ENCODE results near the gene PAK1. TPM values are rescaled to one million over a fixed set of nuclear protein-coding genes. Genes with fewer than 3 reads are reported as not detected.

Gene PAK1
- total RNA-seq, 6 donors from 2014 or later, result 14.9 to 49.2 (median 30.1) TPM

DNA sequence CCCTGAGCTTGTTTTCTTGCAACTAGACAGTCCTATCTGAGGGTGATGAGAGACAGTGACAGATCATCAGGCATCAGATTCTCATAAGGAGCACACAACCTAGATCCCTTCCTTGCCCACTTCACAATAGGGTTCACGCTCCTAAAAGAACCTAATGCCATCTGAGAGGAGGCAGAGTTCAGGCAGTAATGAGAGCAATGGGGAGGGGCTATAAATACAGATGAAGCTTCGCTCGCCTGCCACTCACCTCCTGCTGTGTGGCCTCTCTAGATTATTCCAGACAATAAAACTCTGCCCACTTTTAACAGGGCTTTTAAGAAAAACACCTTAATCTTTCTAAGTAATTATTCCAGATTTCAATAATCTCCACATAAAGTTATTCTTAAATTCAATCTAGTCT, 43.9 kb upstream of the PAK1 start:
- TF ChIP-seq POLR2AphosphoS5 (IDR thresholded peaks at IDR 0.05), result no peak
- TF ChIP-seq, protein P1, sequence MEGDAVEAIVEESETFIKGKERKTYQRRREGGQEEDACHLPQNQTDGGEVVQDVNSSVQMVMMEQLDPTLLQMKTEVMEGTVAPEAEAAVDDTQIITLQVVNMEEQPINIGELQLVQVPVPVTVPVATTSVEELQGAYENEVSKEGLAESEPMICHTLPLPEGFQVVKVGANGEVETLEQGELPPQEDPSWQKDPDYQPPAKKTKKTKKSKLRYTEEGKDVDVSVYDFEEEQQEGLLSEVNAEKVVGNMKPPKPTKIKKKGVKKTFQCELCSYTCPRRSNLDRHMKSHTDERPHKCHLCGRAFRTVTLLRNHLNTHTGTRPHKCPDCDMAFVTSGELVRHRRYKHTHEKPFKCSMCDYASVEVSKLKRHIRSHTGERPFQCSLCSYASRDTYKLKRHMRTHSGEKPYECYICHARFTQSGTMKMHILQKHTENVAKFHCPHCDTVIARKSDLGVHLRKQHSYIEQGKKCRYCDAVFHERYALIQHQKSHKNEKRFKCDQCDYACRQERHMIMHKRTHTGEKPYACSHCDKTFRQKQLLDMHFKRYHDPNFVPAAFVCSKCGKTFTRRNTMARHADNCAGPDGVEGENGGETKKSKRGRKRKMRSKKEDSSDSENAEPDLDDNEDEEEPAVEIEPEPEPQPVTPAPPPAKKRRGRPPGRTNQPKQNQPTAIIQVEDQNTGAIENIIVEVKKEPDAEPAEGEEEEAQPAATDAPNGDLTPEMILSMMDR (IDR thresholded peaks at IDR 0.05), result no peak
- no peak for TF ChIP-seq POLR2A (IDR thresholded peaks at IDR 0.05)
- TF ChIP-seq EP300 (IDR thresholded peaks at IDR 0.05), result no peak
- 89 to 94% methylated on average over 3 of the region's 3 CpGs for WGBS, 2 donors

DNA sequence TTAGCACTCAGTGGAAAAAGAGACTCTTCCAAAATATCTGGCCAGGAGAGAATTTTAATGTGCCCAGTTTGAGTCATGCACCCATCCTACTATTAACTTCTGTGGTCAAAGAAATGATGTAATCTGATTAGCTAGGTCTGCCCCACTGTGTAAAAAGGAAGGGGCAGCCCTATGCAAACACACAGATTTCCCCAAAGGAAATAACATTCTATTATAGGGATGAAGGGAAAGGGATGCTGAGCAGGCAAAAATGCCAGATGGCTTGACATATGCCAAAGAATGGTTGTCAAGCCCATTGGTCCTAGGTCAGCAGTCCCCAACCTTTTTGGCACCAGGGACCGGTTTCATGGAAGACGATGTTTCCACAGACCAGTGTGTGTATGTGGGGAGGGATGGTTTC, 43.3 kb upstream of the PAK1 start:
- no peaks in the 10 kb centered on the region for H3K27me3 ChIP-seq
- no peaks in the 10 kb centered on the region for H3K4me1 ChIP-seq
- ATAC-seq (ENCODE audit: low FRiP score in 2 of 2), result no peak
- TF ChIP-seq EP300 (IDR thresholded peaks at IDR 0.05), result no peak
- TF ChIP-seq, protein P1 (IDR thresholded peaks at IDR 0.05), result no peak
- TF ChIP-seq POLR2A (IDR thresholded peaks at IDR 0.05), result no peak
- TF ChIP-seq POLR2AphosphoS5 (IDR thresholded peaks at IDR 0.05), result no peak
- no peaks in the 10 kb centered on the region for H3K9me3 ChIP-seq
- H3K27ac ChIP-seq, result no peak overlapping the region
- H3K36me3 ChIP-seq, result no peaks in the 10 kb centered on the region
- H3K4me3 ChIP-seq, result no peak overlapping the region
- no peak for DNase-seq
- WGBS, 2 donors, result 94 to 95% methylated on average over 2 of the region's 2 CpGs

More for the DNA sequence above, 43.9 kb upstream of the PAK1 start:
- H3K4me3 ChIP-seq, result no peak overlapping the region
- no peaks in the 10 kb centered on the region for H3K9me3 ChIP-seq
- H3K27ac ChIP-seq, result no peak overlapping the region
- H3K27me3 ChIP-seq, result no peaks in the 10 kb centered on the region
- no peaks in the 10 kb centered on the region for H3K36me3 ChIP-seq
- no peaks in the 10 kb centered on the region for H3K4me1 ChIP-seq
- DNase-seq, result no peak
- ATAC-seq (ENCODE audit: low FRiP score in 2 of 2), result no peak

DNA sequence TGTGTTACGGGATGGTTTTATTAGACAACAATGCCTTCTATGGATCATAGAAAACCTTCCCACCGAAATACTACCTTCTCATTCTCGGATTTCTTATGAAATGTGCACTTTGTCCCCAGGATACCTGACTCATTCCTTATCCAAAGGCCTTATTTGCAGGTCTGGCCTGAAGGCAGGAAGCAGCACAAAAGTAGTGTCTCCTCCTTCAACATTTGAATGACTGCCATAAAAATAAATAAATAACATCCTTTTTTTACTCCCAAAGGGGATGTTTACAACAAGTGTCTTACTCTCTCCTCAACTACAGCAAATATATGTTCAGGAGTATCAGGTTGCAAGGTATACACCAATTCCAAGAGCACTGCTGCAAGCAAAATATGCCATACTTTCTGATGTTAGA, 41.6 kb upstream of the PAK1 start:
- Histone ChIP-seq H3K36me3 (no peaks in the 10 kb centered on the region), H3K27me3 (no peaks in the 10 kb centered on the region), H3K4me1 (no peaks in the 10 kb centered on the region), H3K4me3 (no peak overlapping the region), H3K27ac (no peak overlapping the region), H3K9me3 (no peaks in the 10 kb centered on the region)
- 77 to 82% methylated on average over 3 of the region's 3 CpGs for WGBS, 2 donors
- no peak for ATAC-seq (ENCODE audit: low FRiP score in 2 of 2)
- TF ChIP-seq, protein P1 (IDR thresholded peaks at IDR 0.05), result no peak
- no peak for TF ChIP-seq POLR2A (IDR thresholded peaks at IDR 0.05)
- no peak for TF ChIP-seq EP300 (IDR thresholded peaks at IDR 0.05)
- no peak for TF ChIP-seq POLR2AphosphoS5 (IDR thresholded peaks at IDR 0.05)
- no peak for DNase-seq

DNA sequence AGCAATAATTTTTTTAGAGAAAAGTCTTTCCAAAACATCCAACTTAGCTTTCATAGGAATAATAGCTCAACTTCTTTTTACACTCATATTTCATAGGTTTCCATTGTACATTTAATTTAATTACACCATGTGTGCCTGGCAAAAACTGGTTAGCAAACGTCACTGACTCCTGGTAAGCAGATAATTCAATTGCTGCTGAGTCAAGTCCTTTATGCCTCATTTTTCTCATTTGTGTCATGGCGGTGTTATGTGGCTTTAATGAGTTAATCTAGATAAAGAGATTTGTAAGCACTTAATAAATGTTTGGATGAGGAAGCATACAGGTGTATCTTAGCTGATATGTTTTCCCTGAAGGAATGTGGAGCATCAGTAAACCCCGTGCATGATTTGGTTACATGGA, 41.2 kb upstream of the PAK1 start:
- Histone ChIP-seq H3K36me3 (no peaks in the 10 kb centered on the region), H3K27ac (no peak overlapping the region), H3K4me1 (no peaks in the 10 kb centered on the region), H3K9me3 (no peaks in the 10 kb centered on the region), H3K4me3 (no peak overlapping the region), H3K27me3 (no peaks in the 10 kb centered on the region)
- ATAC-seq (ENCODE audit: low FRiP score in 2 of 2) (no peak), DNase-seq (no peak)
- TF ChIP-seq, protein P1 (IDR thresholded peaks at IDR 0.05), result no peak
- TF ChIP-seq POLR2A (IDR thresholded peaks at IDR 0.05) (no peak), EP300 (IDR thresholded peaks at IDR 0.05) (no peak), POLR2AphosphoS5 (IDR thresholded peaks at IDR 0.05) (no peak)
- WGBS, 2 donors, result 80 to 88% methylated on average over 3 of the region's 3 CpGs

DNA sequence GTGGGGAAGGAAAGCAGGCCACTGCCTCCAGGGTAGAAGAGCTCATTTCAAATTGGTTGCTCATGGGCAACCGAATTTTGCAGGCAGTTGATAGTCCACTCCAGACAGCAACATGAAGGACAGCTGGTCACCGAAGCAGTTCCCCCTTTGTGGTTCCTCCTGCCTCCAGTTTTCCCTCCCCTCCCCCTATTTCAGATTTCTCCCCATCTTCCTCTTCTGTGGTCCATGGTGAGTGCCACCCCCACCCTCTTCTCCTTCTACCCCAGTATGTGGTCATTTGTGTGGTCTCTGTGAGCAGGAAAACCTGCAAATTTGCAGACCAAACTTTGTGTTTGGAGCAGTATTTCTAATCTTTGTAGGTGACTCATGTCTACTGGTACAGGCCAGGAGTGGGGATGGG, 38.2 kb upstream of the PAK1 start:
- 51 to 75% methylated on average over 2 of the region's 2 CpGs for WGBS, 2 donors
- Histone ChIP-seq H3K4me3 (no peak overlapping the region), H3K27ac (no peak overlapping the region), H3K4me1 (no peaks in the 10 kb centered on the region), H3K36me3 (no peaks in the 10 kb centered on the region), H3K9me3 (no peaks in the 10 kb centered on the region), H3K27me3 (no peaks in the 10 kb centered on the region)
- DNase-seq (peak in 1 of 2 donors; percentile 32), ATAC-seq (ENCODE audit: low FRiP score in 2 of 2) (peak in 1 of 2 donors; percentile 60)
- TF ChIP-seq EP300 (IDR thresholded peaks at IDR 0.05) (no peak), POLR2AphosphoS5 (IDR thresholded peaks at IDR 0.05) (no peak), POLR2A (IDR thresholded peaks at IDR 0.05) (no peak)
- TF ChIP-seq, protein P1 (IDR thresholded peaks at IDR 0.05), result no peak
